GM21723 (cell line): ENCODE measurements around the gene MSANTD1.

Experiments
- ATAC-seq: cut with Tn5 transposase; IDR thresholded peaks from one replicate; pipeline ENCODE4 v1.9.1; 2021; ENCODE audit warnings: mild to moderate bottlenecking, moderate library complexity; ENCODE audit not compliant: unreplicated experiment

MSANTD1 gene

GRCh38 chr4:3232871-3233271 is 16.1 kb upstream of the MSANTD1 start:
- ATAC-seq = no peak

DNA sequence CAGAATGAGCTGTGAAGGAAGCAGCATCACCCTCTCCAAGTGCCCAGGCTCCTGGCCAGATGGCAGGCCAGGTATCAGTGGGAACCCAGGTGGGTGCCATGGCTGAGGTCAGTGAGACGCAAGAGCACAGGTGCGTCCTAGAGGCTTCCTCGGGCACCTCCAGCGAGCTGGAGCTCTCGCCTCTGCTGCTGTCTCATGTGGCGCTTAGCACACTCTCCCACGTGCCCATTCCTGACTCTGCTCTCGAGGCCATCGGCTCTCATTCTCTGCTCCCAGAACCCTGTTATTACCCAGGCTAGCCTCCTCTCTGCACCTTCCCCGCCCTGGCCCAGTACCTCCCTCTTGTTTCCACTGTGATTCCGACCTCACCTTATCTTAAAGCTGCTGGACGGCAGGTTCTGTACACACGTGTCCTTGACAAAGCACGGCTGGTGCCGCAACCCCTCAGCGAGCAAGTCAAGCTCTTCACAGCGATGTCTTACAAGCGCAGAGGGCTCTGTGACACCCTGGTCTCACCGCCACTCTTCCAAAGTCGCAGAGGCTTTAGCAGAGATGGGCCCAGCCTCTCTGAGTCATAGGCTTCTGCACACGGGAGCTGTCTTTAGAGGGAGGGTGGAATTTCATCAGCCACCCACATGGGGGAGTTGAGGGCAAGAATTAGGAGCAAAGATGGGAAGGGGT is 15.4 kb upstream of the MSANTD1 start:
- ATAC-seq = no peak

DNA sequence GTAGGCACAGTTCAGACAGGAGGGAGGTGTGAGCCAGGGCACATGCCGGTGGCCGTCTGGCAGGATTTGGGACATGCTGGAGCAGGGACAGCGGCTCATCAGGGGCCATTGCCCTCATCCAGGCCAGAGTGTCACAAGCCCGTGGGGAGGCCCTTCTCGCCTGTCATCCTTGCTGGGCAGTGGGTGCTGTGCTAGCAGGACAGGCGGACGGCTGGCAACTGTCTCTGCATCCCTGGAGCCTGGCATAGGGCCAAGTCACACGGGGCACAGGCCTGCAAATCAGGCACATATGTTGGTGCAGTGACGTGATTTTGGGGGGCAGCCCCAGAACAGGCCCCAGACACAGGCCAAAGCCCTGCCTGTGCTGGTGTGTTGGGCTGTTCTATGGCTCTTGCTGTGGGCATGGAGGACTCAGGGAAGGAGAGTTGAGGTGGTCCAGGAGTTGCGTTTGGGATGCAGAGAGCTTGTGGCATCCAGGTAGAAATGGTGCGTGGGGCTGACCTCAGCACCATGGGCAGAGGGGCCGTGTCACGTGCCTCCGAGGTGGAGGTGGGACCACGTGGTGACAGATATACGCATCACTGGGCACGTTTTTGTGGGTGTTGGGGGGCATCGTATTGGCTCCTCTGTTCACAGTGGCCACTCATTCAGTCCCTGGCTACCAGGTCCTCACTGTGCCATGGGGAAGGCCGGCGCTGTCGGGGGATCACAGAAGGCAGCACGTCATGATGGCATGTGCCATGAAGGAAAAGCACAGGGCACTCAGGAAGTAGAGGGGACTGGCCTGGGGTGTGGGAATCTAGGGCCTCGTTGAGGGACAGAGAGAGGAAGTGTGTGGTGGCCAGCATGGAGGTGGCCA is 14.6 kb upstream of the MSANTD1 start:
- no peak for ATAC-seq

DNA sequence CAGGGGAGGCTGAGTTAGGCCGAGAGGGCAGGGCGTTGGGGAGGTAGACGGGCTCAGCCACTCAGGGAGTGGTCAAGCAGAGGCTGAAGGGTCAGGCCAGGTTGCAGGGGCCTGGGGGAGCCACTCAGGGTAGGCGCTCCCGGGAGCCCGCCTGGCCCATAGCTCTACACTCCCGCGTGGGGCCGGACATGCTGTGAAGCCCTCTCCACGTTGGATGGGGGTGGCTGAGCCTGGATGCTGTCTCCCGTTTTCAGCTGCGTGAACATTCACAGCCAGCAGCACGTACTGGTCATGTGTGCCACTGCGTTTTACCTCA is 14.0 kb upstream of the MSANTD1 start:
- ATAC-seq = no peak

DNA sequence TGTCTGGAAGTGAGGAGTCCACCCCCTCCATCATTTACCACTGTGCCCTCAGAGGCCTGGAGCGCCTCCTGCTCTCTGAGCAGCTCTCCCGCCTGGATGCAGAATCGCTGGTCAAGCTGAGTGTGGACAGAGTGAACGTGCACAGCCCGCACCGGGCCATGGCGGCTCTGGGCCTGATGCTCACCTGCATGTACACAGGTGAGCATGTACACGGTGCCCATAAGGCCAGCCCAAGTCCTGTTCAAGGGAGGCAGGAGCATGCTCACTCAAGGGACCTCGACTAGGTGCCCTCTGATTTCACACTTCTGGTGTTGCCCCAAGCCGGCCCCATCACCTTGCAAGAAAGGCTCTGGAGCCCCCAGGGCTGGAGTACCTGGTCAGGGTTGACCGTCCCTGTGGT is 13.4 kb upstream of the MSANTD1 start:
- no peak for ATAC-seq

GRCh38 chr4:3236326-3236878 is 12.6 kb upstream of the MSANTD1 start:
- no peak for ATAC-seq

GRCh38 chr4:3237266-3237665 is 11.7 kb upstream of the MSANTD1 start:
- no peak for ATAC-seq

- ATAC-seq = no peak
Measured at GRCh38 chr4:3237712-3238560, 11.0 kb upstream of the MSANTD1 start.

DNA sequence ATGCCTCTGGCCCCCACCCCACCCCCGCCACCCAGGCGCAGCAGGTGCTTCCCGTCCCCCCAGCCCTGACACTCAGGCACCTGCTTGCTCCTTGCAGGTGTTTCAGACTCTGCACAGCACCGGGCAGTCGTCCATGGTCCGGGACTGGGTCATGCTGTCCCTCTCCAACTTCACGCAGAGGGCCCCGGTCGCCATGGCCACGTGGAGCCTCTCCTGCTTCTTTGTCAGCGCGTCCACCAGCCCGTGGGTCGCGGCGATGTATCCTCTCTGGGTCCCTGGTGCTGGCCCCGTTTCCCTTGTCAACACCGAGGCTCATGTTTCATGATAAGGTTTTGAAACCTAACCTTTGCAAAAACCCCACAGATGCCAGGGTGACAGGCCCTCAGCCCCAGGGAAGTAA is 10.2 kb upstream of the MSANTD1 start:
- ATAC-seq = no peak

GRCh38 chr4:3239303-3239702 is 9.7 kb upstream of the MSANTD1 start:
- no peak for ATAC-seq

DNA sequence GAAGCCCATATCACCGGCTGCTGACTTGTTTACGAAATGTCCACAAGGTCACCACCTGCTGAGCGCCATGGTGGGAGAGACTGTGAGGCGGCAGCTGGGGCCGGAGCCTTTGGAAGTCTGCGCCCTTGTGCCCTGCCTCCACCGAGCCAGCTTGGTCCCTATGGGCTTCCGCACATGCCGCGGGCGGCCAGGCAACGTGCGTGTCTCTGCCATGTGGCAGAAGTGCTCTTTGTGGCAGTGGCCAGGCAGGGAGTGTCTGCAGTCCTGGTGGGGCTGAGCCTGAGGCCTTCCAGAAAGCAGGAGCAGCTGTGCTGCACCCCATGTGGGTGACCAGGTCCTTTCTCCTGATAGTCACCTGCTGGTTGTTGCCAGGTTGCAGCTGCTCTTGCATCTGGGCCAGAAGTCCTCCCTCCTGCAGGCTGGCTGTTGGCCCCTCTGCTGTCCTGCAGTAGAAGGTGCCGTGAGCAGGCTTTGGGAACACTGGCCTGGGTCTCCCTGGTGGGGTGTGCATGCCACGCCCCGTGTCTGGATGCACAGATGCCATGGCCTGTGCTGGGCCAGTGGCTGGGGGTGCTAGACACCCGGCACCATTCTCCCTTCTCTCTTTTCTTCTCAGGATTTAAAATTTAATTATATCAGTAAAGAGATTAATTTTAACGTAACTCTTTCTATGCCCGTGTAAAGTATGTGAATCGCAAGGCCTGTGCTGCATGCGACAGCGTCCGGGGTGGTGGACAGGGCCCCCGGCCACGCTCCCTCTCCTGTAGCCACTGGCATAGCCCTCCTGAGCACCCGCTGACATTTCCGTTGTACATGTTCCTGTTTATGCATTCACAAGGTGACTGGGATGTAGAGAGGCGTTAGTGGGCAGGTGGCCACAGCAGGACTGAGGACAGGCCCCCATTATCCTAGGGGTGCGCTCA is 8.7 kb upstream of the MSANTD1 start:
- no peak for ATAC-seq

DNA sequence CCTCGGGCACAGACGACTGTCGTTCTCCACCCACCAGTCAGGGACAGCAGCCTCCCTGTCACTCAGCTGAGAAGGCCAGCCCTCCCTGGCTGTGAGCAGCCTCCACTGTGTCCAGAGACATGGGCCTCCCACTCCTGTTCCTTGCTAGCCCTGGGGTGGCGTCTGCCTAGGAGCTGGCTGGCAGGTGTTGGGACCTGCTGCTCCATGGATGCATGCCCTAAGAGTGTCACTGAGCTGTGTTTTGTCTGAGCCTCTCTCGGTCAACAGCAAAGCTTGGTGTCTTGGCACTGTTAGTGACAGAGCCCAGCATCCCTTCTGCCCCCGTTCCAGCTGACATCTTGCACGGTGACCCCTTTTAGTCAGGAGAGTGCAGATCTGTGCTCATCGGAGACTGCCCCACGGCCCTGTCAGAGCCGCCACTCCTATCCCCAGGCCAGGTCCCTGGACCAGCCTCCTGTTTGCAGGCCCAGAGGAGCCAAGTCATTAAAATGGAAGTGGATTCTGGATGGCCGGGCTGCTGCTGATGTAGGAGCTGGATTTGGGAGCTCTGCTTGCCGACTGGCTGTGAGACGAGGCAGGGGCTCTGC is 7.9 kb upstream of the MSANTD1 start:
- no peak for ATAC-seq

DNA sequence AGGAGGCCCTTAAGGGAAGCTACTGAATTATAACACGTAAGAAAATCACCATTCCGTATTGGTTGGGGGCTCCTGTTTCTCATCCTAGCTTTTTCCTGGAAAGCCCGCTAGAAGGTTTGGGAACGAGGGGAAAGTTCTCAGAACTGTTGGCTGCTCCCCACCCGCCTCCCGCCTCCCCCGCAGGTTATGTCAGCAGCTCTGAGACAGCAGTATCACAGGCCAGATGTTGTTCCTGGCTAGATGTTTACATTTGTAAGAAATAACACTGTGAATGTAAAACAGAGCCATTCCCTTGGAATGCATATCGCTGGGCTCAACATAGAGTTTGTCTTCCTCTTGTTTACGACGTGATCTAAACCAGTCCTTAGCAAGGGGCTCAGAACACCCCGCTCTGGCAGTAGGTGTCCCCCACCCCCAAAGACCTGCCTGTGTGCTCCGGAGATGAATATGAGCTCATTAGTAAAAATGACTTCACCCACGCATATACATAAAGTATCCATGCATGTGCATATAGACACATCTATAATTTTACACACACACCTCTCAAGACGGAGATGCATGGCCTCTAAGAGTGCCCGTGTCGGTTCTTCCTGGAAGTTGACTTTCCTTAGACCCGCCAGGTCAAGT is 6.9 kb upstream of the MSANTD1 start:
- no peak for ATAC-seq

DNA sequence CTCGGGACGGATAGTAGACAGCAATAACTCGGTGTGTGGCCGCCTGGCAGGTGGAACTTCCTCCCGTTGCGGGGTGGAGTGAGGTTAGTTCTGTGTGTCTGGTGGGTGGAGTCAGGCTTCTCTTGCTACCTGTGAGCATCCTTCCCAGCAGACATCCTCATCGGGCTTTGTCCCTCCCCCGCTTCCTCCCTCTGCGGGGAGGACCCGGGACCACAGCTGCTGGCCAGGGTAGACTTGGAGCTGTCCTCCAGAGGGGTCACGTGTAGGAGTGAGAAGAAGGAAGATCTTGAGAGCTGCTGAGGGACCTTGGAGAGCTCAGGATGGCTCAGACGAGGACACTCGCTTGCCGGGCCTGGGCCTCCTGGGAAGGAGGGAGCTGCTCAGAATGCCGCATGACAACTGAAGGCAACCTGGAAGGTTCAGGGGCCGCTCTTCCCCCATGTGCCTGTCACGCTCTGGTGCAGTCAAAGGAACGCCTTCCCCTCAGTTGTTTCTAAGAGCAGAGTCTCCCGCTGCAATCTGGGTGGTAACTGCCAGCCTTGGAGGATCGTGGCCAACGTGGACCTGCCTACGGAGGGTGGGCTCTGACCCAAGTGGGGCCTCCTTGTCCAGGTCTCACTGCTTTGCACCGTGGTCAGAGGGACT is 5.7 kb upstream of the MSANTD1 start:
- ATAC-seq = no peak

DNA sequence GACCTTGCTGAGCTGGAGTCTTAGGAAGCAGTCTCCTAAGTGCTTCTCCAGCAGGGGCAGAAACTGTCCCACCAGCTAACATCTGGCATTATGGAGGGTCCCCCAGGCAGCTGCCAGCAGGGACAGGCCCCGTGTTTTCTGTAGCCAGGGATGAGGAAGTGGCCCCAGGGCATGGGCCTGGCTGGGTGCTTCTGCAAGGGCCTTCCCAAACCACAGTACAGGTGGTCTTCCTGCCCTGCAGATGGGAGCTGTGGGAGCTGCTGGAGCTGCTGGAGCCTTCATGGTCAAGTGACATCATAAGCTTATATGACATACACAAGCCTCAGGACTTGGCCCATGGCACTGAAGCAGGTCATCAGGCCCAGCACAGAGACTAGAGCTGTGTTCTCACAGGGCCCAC is 5.0 kb upstream of the MSANTD1 start:
- ATAC-seq = no peak

- ATAC-seq = no peak
Measured at GRCh38 chr4:3244747-3245146, 4.2 kb upstream of the MSANTD1 start.

- no peak for ATAC-seq
Measured at GRCh38 chr4:3245676-3246075, 3.3 kb upstream of the MSANTD1 start.

GRCh38 chr4:3246458-3247398 is 2.2 kb upstream of the MSANTD1 start:
- no peak for ATAC-seq
